Measurements from ENCODE around the gene C1orf74. TPM values are rescaled to one million over a fixed set of nuclear protein-coding genes. Genes with fewer than 3 reads are reported as not detected.

The C1orf74 gene
- total and polyA plus RNA-seq, 12 donors, result 0.98 to 5.4 (median 2.2) TPM

DNA sequence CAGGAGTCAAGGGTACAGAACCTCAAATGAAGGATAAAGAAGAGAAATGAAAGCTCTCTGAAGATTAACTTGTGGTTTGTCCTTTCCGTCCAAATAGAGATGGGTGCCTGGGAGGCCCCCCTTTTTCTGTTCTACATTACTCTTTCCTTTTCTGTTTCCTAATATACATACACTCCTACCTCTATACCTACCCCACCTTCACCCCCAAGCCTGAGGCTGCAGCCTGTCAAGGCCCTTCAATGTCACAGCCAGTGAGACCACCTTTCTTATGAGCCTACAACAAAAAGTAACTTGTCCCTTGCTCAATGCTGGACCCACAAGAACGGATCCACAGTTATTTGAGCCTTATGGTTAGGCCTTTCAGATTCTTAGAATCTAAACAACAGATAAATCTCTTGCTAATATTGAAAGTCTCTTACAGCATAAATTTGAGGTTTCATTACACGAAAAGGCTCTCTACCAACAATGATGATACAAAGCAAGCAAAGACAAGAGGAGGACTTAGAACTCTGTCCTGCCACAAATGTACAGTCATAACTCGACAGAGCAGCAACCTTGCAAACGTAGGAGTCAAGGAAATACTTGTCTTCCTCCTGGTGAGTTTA is 32.6 kb downstream of the C1orf74 start:
- intact Hi-C loops (cut with DNase I), result no loop called here
- 49 to 76% (median 69%) methylated on average over 5 of the region's 5 CpGs for WGBS, 4 donors
- Histone ChIP-seq H3K4me1 (replicated peaks in 1 of 2) (peaks cover 0 to 5% of the 10 kb centered on the region in 2 donors), H3K27me3 (no peaks in the 10 kb centered on the region), H3K36me3 (replicated peaks in 1 of 2) (no peaks in the 10 kb centered on the region), H3K27ac (no peak overlapping the region), H3K9me3 (replicated peaks in 1 of 3) (no peaks in the 10 kb centered on the region), H3K4me3 (no peak overlapping the region)
- no peak for DNase-seq
- TF ChIP-seq, protein P1, sequence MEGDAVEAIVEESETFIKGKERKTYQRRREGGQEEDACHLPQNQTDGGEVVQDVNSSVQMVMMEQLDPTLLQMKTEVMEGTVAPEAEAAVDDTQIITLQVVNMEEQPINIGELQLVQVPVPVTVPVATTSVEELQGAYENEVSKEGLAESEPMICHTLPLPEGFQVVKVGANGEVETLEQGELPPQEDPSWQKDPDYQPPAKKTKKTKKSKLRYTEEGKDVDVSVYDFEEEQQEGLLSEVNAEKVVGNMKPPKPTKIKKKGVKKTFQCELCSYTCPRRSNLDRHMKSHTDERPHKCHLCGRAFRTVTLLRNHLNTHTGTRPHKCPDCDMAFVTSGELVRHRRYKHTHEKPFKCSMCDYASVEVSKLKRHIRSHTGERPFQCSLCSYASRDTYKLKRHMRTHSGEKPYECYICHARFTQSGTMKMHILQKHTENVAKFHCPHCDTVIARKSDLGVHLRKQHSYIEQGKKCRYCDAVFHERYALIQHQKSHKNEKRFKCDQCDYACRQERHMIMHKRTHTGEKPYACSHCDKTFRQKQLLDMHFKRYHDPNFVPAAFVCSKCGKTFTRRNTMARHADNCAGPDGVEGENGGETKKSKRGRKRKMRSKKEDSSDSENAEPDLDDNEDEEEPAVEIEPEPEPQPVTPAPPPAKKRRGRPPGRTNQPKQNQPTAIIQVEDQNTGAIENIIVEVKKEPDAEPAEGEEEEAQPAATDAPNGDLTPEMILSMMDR (IDR thresholded peaks at IDR 0.05), result no peak
- TF ChIP-seq POLR2A (IDR thresholded peaks at IDR 0.05), result no peak

DNA sequence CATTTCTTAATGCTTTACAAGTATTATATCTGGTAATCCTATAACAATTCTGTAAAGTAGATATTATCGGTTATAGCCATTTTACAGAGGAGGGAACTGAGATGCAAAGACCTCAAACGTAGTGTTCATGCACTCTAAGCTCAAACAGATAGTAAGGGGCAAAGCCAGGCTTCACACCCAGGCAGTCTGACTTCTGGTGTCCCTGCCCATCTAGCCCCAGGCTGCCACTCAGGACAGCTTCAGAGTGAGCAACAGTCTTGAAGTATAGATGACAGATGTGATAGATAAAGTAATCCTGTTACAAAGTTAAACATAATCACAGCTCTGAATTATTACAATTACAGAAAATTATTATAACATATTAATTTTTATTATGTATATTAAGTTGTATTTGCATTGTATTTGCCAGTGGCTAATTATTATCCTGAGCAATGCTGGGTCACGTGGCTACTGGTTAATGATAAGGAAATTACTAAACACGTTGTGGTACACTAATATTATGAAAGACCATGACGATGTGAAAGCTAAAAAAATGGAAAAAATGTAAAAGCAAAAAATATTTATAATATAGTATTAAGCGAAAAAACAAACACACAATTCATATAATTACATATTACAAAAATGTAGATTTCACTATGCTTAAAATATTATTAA is 34.6 kb downstream of the C1orf74 start:
- Histone ChIP-seq H3K27me3 (no peaks in the 10 kb centered on the region), H3K4me3 (no peak overlapping the region), H3K9me3 (replicated peaks in 1 of 3) (no peaks in the 10 kb centered on the region), H3K27ac (no peak overlapping the region), H3K4me1 (replicated peaks in 1 of 2) (peaks cover 0 to 5% of the 10 kb centered on the region in 2 donors), H3K36me3 (replicated peaks in 1 of 2) (no peaks in the 10 kb centered on the region)
- DNase-seq, result no peak
- TF ChIP-seq POLR2A (IDR thresholded peaks at IDR 0.05), result no peak
- TF ChIP-seq, protein P1 (IDR thresholded peaks at IDR 0.05), result no peak
- intact Hi-C loops (cut with DNase I), result loop anchor here in 1 of 2 donors (5.0 to 10.0 kb wide), 3 partner anchors 55 to 172 kb away; no protein-coding TSS in a partner anchor
- 60 to 75% (median 69%) methylated on average over 6 of the region's 6 CpGs for WGBS, 4 donors

DNA sequence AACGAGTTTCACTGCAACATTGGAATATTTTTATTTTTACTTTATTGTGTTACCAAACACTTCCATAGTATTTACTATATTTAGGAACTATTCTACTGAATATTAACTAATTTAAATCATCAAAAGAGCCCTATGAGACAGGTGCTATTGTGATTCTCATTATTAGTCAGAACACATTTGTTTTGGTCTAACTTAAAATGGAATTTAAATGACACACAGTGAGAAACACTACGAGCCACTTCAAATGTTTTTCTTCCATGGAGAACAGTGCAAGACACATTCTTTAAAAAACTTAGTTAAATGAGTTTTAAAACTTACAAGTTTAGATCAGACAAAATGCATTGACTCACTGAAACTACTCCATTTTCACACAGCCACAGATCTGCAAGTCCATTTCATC is 35.2 kb downstream of the C1orf74 start:
- 59 to 71% (median 68%) methylated on average over 2 of the region's 2 CpGs for WGBS, 4 donors
- Histone ChIP-seq H3K4me3 (no peak overlapping the region), H3K4me1 (replicated peaks in 1 of 2) (peaks cover 0 to 5% of the 10 kb centered on the region in 2 donors), H3K36me3 (replicated peaks in 1 of 2) (no peaks in the 10 kb centered on the region), H3K9me3 (replicated peaks in 1 of 3) (no peaks in the 10 kb centered on the region), H3K27me3 (no peaks in the 10 kb centered on the region), H3K27ac (no peak overlapping the region)
- intact Hi-C loops (cut with DNase I), result loop anchor here in 1 of 2 donors (5.0 to 10.0 kb wide), 3 partner anchors 54 to 172 kb away; no protein-coding TSS in a partner anchor
- DNase-seq, result no peak
- TF ChIP-seq, protein P1 (IDR thresholded peaks at IDR 0.05), result no peak
- TF ChIP-seq POLR2A (IDR thresholded peaks at IDR 0.05), result no peak

DNA sequence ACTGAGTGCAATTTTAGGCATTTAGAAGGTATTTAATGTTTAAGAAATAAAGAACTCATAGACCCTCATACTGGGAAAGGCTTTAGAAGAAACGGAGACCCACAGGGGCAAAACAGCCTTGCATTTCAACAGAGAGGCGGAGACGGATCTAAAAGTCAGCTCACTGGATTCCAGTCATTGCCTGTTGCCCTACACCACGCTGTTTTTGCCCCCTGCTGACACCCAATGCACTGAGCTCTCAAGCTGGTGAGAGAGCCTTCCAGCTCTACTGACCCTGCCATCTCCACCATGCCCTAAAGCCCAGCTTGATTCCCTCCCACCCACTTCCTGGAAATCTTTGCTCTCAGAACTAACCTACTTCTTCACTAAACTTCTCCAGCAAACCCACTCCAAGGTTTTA is 35.7 kb downstream of the C1orf74 start:
- Histone ChIP-seq H3K36me3 (replicated peaks in 1 of 2) (no peaks in the 10 kb centered on the region), H3K27me3 (no peaks in the 10 kb centered on the region), H3K27ac (no peak overlapping the region), H3K4me1 (replicated peaks in 1 of 2) (peaks cover 0 to 5% of the 10 kb centered on the region in 2 donors), H3K4me3 (no peak overlapping the region), H3K9me3 (replicated peaks in 1 of 3) (no peaks in the 10 kb centered on the region)
- no peak for TF ChIP-seq POLR2A (IDR thresholded peaks at IDR 0.05)
- TF ChIP-seq, protein P1 (IDR thresholded peaks at IDR 0.05), result no peak
- intact Hi-C loops (cut with DNase I), result loop anchor here in 1 of 2 donors (5.0 to 10.0 kb wide), 3 partner anchors 54 to 171 kb away; no protein-coding TSS in a partner anchor
- WGBS, 4 donors, result 70 to 84% (median 81%) methylated on average over 4 of the region's 4 CpGs
- DNase-seq, result no peak
